IPS-18c (cell line): ENCODE measurements around the gene HSD17B11.
A peak's percentile ranks its signal among the peaks of the same experiment; 100 is the strongest.
"Not testable (repeated sequence)": the region's sequence is repeated elsewhere in the genome, so short reads cannot be mapped to it uniquely, and the experiment has no call there.

Experiments
- H3K4me3 ChIP-seq: 2 replicates; pipeline ENCODE4 v1.7.0; 2013; ENCODE audit warnings: low read depth, mild to moderate bottlenecking, low read length, moderate library complexity; ENCODE audit not compliant: insufficient read depth
- H3K9me3 ChIP-seq: one replicate; pipeline ENCODE4 v1.6.1; 2013; ENCODE audit warnings: mild to moderate bottlenecking, low read length, moderate library complexity; ENCODE audit not compliant: control insufficient read depth, insufficient read depth

The HSD17B11 gene

DNA sequence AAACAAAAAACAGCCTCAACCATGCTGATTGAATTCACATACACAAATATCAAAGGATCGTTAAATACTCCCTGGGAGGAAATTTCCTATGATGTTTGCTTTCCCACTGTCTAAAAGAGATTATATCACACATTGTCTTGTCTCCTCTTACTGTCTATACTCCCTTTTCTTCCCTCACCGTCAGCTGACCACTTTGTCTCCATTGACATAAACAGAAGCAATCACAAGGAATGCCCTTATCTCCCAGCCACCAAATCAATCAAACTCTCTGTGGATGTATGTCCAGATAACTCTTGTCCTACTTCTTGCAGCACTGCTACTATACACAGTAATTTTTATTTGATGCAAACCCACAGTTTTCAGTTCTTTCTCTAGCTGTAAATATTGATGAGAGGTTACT lies 19.2 kb upstream of the HSD17B11 start:
- no peaks in the 10 kb centered on the region for H3K9me3 ChIP-seq
- no peak overlapping the region for H3K4me3 ChIP-seq

DNA sequence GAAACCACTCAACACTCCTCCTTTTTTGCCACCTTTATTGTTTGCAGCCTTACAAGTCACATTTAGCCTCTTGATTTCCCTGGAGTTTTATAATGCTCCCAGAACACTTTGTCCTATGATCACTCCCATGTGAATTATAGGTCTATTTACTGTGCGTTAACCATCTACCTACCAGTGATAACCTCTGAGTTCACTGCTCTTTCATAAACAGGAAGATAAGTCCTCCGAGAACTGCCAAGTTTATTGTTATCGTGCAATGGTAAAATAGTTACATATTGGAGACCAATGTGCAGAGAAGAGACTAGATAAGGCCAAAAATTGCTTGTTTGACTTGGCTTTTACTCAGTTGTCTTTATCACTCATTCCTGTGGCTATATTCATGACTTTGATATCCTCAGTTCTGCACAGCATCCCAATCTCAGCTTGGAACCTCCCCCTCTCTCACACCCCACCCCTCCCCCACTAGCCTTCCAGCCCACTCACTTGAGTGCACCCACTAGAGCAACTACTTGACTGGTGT lies 18.5 kb upstream of the HSD17B11 start:
- H3K9me3 ChIP-seq = no peaks in the 10 kb centered on the region
- no peak overlapping the region for H3K4me3 ChIP-seq

DNA sequence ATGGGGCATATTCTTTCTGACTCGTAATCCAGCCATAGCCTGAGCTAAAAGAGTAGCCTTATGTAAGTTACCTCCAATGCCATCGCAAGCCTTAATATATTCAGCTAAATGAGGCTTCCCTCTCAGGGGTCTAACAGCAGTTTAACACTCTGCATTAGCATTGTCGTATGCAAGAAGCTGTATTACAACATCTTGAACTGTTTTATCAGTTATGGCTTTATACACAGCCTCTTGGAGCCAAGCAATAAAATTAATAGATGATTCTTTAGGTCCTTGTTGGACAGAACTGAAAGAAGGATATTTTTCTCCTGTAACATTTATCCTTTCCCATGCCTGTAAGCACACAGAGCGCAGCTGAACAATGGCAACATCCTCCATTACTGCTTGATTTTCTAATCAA lies 15.9 kb upstream of the HSD17B11 start:
- H3K4me3 ChIP-seq, H3K9me3 ChIP-seq: not testable (repeated sequence)

DNA sequence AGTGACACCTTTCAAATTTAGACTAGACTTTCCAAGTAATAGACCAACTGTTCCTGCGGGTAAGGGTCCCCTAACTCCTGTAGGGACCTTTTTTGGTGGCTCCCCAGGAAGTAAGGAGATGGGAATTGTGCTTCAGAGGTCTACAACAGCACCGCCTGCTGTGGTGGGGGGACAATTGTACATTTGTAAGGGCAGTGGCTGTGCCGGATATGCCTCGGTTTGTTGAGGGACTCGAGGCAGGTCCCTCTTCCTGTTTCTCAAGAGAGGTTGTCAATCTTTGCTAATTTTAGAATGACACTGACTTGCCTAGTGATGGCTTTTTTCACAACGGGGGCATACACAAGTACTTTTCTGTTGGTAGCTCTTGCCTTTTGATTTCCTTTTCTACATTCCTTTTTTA lies 15.5 kb upstream of the HSD17B11 start:
- H3K9me3 ChIP-seq = no peaks in the 10 kb centered on the region
- no peak overlapping the region for H3K4me3 ChIP-seq

DNA sequence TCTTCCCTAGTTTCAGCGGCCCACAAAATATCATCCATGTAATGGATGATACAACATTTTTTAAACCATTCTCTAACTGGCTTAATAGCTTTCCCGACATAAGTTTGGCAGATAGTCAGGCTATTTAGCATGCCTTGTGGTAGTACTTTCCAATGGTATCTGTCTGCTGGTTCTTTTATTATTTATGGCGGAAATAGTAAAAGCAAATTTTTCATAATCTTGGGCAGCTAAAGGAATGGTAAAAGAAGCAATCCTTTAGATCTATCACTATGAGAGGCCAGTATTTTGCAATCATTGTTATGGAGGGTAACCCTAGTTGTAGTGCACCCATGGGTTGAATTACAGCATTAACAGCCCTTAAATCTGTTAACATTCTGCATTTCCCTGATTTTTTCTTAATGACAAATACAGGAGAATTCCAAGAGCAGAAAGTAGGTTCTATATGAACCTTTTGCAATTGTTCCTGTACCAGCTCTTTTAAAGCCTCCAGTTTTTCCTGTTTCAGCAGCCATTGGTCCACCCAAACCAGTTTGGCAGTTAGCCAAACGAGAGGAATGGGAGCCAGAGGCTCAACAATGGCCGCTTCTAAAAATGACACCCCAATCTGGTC lies 14.3 kb upstream of the HSD17B11 start:
- H3K9me3 ChIP-seq = no peaks in the 10 kb centered on the region
- no peak overlapping the region for H3K4me3 ChIP-seq

DNA sequence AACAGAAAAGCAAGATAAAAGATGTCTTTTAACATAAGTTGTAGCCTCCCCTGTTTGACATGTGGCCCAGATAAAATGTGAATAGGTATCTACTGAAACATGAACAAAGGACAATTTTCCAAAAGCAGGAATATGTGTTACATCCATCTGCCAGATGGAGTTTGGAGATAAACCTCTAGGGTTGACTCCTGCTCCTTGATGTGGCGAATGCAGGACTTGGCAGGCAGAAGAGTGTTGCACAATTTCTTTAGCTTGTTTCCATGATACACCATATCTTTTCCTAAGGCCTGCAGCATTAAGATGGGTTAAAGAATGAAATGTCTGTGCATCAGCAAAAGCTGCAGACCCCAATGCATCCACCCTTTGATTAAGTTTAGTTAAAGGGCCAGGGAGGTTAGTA lies 12.7 kb upstream of the HSD17B11 start:
- H3K9me3 ChIP-seq, H3K4me3 ChIP-seq: not testable (repeated sequence)

DNA sequence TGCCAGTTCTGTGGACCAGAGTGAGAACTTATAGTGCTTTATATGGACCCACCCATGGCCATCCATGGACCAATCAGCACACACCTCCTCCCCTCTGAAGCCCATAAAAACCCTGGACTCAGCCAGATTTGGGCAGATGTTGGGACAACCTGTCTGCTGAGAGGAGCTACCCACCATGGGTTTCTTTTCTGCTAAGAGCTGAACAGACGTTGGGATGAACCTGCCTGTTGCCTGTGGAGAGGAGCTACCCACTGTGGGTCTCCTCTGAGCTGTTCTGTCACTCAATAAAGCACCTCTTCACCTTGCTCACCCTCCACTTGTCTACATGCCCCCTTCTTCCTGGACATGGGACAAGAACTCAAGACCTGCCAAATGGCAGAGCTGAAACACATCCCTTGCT lies 9.0 kb upstream of the HSD17B11 start:
- Histone ChIP-seq H3K4me3 (no peak overlapping the region), H3K9me3 (no peaks in the 10 kb centered on the region)

DNA sequence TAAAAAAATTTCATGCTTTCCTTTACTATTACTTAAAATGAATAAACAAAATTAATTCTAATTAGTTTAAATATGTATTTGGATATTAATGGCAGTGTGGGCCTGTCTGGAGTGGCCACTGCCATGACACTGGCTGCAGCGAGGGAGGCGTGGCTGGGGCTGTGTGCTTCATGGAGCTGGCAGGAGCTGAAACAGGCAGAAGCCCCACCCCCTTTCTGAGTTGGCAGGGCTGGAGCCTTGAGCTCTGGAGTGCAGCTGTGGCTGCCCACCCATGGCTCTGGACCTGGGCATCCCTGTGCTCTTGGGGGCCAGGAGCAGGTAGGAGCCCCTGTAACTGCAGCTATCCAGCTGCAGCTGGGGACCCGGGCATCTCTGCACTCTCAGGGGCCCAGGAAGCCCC lies 8.2 kb upstream of the HSD17B11 start:
- no peak overlapping the region for H3K4me3 ChIP-seq
- no peaks in the 10 kb centered on the region for H3K9me3 ChIP-seq

DNA sequence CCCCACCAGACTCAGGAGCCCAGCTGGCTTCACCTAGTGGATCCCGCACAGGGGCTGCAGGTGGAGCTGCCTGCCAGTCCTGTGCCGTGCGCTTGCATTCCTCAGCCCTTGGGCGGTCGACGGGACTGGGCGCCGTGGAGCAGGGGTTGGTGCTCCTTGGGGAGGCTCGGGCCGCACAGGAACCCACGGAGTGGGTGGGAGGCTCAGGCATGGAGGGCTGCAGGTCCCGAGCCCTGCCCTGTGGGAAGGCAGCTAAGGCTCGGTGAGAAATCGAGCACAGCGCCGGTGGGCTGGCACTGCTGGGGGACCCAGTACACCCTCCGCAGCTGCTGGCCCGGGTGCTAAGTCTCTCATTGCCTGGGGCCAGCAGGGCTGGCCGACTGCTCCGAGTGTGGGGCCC lies 4.9 kb upstream of the HSD17B11 start:
- not testable (repeated sequence) for H3K4me3 ChIP-seq, H3K9me3 ChIP-seq

DNA sequence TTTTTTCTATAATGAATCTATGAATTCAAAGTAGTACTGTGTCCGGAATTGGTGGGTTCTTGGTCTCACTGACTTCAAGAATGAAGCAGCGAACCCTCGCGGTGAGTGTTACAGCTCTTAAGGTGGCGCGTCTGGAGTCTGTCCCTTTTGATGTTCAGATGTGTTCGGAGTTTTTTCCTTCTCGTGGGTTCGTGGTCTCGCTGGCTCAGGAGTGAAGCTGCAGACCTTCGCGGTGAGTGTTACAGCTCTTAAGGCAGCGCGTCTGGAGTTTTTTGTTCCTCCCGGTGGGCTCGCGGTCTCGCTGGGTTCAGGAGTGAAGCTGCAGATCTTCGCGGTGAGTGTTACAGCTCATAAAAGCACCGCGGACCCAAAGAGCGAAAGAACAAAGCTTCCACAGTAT lies 4.1 kb upstream of the HSD17B11 start:
- not testable (repeated sequence) for H3K4me3 ChIP-seq, H3K9me3 ChIP-seq

DNA sequence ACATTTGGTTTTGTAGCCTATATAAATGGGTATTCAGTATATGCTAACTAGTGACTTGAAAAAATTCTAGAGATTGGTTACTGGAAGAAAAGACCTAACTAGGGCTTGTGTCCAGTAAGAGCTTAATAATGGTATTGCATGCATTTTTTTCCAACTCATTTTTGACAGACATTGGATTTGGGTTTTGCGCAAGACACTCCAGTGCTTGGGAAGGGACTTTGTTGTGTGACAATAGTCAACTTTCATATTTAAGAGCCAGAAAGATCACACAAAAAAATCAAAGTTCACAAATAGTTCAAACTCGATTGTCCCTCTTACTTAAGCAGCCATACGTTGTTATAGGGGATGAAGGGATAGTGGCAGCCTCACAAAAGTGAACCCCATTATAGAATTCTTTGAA lies 1.2 kb upstream of the HSD17B11 start:
- no peak overlapping the region for H3K4me3 ChIP-seq
- H3K9me3 ChIP-seq = no peaks in the 10 kb centered on the region

DNA sequence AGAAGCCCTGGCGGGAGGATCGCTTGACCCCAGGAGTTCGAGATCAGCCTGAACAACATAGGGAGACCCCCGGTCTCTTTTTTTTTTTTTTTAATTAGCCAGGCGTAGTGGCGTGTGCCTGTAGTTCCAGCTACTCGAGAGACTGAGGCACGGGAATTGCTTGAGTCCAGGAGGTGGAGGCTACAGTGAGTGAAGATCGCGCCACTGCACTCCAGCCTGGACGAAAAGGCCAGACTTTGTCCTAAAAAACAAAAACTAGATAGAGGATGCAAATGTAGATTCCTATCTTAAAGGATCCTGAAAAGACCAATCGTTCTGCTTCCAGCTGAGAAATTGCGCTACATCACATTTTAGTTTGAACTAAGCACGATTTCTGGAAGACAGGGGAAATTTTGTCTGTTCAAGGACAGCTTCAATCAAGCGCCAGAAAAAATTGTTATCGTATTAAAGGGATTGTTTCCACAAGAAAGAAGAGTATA lies 627 bp upstream of the HSD17B11 start:
- Histone ChIP-seq H3K9me3 (no peaks in the 10 kb centered on the region), H3K4me3 (peak overlapping the region; percentile 51)

DNA sequence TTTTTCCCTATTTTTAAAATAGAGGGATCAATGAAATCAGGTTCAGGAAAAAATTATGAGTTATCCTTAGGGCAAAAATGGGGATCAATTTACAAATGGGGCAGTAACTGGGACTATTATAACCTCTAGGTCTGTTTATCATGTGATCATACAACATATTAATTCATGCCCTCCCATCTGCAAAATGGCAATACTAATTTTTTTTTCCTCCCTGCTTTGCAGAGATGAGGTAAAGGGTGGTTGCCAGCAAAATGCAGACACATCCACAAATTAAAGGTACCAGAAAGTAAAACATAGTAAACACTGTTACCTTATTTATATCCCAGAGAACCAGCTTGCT lies 467 bp downstream of the HSD17B11 start:
- Histone ChIP-seq H3K9me3 (no peaks in the 10 kb centered on the region), H3K4me3 (peak overlapping the region; percentile 51)

DNA sequence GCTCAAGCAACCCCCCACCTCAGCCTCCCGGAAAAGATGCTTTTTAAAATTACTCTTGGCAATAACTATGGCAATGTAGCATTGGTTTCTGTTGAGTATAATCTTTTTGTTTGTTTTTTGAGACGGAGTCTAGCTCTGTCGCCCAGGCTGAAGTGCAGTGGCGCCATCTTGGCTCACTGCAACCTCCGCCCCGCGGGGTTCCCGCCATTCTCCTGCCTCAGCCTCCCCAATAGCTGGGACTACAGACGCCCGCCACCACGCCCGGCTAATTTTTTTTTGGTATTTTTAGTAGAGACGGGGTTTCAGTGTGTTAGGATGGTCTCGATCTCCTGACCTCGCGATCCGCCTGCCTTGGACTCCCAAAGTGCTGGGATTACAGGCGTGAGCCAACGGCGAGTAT lies 933 bp downstream of the HSD17B11 start:
- not testable (repeated sequence) for H3K9me3 ChIP-seq
- peak overlapping the region; percentile 51 for H3K4me3 ChIP-seq

DNA sequence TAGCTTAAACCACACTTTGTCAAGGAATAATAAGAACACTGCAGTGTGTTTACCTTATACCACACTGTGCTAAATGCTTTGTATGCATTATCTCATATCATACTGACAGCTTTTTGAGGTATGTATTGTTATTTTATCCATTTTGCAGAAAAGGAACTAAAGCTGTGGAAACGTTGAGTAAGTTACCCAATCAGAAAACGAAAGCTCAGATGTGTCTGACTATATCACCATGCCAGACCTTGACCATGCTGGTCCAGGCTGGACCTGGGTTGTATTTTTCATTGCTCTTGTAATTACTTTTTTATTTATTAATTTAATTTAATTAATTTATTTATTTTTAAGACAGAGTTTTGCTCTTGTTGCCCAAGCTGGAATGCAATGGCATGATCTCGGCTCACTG lies 2.1 kb downstream of the HSD17B11 start:
- Histone ChIP-seq H3K9me3 (no peaks in the 10 kb centered on the region), H3K4me3 (no peak overlapping the region)

DNA sequence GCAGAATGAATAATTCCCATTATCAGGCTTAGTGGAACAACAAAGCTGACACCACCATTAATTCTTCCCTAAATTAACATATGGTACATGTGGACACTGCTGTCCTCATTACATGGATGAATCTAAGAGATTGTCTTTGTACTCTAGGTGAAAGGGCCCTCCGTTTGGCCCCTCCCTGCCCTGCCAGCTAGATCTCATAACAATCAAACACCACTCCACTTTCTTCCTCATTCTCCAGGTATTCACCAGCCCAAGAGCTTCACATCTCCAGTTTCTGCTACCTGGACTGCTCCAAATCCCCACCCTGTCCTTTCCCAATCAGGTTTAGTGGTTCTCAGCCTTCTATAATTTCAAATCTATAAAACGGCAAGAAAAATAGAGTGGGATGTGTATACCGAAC lies 3.8 kb downstream of the HSD17B11 start:
- Histone ChIP-seq H3K9me3 (no peaks in the 10 kb centered on the region), H3K4me3 (no peak overlapping the region)

DNA sequence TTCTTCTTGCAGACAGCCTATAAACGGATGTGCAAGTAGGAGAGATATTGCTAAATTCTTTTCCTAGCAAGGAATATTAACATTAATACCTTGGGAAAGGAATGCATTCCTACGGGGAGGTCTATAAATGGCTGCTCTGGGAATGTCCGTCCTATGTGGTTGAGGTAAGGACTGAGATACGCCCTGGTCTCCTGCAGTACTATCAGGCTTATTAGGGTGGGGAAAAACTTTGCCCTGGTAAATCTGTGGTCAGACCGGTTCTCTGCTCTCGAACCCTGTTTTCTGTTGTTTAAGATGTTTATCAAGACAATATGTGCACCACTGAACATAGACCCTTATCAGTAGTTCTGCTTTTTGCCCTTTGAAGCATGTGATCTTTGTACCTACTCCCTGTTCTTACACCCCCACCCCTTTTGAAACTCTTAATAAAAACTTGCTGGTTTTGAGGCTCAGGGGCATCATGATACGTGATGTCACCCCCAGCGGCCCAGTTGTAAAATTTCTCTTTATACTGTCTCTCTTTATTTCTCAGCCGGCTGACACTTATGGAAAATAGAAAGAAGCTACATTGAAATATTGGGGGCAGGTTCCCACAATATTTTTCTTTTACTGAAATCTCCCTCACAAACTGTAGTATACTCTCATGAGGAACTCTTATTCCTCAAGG lies 6.4 kb downstream of the HSD17B11 start:
- H3K9me3 ChIP-seq, H3K4me3 ChIP-seq: not testable (repeated sequence)

DNA sequence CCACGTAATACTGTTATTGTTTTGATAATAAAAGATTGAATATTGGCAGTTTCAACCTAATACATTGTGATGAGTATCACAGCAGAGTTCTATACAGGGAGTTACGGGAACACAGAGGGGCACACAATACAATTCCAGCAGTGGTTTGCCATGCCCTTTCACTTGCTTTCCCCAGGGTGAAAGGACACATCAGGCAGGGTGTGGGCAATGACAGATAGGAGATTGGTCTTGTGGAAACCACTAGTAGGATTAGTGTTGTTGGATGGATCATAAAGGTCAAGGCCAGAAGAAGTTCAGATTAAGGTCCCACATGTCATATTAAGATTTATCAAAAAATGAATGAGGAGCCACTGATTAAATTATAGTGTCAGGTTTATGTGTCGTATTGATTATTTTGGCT lies 8.1 kb downstream of the HSD17B11 start:
- no peaks in the 10 kb centered on the region for H3K9me3 ChIP-seq

DNA sequence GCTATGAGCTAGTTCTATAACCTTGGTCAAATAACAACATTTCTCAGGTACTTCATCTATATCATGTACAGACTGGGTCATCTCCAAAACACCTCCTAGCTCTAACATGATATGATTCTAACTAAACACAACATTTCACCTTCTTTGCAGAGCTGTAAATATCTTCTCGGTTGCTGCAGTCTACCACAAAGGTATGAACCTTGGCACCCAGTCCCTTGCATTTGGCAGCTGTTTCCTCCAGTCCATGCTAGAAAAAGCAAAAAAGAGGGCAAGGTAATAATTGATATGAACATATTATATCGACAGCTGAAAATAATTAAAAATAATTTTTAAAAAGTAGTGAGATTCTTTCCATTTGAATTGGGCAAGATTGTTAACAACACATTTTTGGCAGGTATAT lies 8.9 kb downstream of the HSD17B11 start:
- no peak overlapping the region for H3K4me3 ChIP-seq

More for the DNA sequence above, 8.1 kb downstream of the HSD17B11 start:
- H3K4me3 ChIP-seq = no peak overlapping the region

More for the DNA sequence above, 8.9 kb downstream of the HSD17B11 start:
- no peaks in the 10 kb centered on the region for H3K9me3 ChIP-seq
